GM21390 (cell line): ENCODE measurements around the gene MYOCD.

Source experiments
- ATAC-seq: cut with Tn5 transposase; IDR thresholded peaks from one replicate; pipeline ENCODE4 v1.9.1; 2021; ENCODE audit not compliant: unreplicated experiment

Gene MYOCD

DNA sequence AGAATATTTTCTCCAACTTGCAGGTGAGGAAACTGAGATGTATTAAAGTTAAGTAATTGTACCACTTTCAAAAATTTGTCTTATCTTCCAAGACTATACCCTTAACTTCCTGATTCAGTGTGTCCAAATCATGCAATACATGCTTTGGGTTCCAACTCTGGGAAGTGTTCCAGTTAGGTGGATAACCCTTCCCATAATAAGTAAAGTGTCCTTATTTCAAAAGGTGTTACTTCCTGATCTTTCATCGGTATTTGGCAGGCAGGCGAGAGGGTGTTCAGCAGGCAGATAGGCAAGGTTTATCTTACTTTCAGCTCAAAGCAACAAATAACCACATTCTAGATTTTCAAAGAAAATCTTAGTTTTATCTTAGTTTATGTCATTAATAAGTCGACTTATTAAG is 77.4 kb downstream of the MYOCD start:
- no peak for ATAC-seq

GRCh38 chr17:12744298-12744697 is 78.6 kb downstream of the MYOCD start:
- ATAC-seq = no peak

- ATAC-seq = no peak
Observed at GRCh38 chr17:12744786-12745185, 79.1 kb downstream of the MYOCD start.

- ATAC-seq = no peak
Observed at GRCh38 chr17:12745486-12745885, 79.8 kb downstream of the MYOCD start.

- no peak for ATAC-seq
Observed at GRCh38 chr17:12756786-12757185, 91.1 kb downstream of the MYOCD start.

GRCh38 chr17:12759090-12759489 is 93.4 kb downstream of the MYOCD start:
- ATAC-seq = no peak

GRCh38 chr17:12765548-12765947 is 99.9 kb downstream of the MYOCD start:
- no peak for ATAC-seq

DNA sequence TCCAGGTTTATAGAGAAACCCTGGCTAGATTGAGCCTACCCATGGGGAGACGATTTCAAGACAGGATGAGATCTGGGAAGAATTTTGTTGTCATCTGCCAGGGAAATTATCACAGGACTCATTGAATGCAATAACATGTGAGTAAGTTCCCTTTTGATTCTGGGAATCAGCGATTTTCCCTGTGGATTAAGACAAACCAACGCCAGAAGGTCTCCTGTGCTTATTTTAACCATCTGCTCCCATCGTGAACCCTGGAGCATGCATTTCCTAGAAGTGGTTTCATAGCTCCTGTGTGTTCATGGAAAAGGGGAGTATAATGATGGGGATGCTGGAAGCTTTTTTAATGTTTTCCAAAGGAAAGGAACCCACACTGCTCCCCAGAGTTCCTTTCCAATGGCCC is 102.6 kb downstream of the MYOCD start:
- no peak for ATAC-seq

GRCh38 chr17:12769981-12770380 is 104.3 kb downstream of the MYOCD start:
- ATAC-seq = no peak

GRCh38 chr17:12773153-12773552 is 107.5 kb downstream of the MYOCD start:
- ATAC-seq = no peak

GRCh38 chr17:12789075-12789480 is 123.4 kb downstream of the MYOCD start:
- ATAC-seq = peak; percentile 90

GRCh38 chr17:12789481-12790248 is 124.0 kb downstream of the MYOCD start, which contains the start of gene ARHGAP44:
TSS of gene ARHGAP44 (plus strand) at chr17:12789498. CDS start at chr17:12789839, 341 bp downstream.
- ATAC-seq = peak; percentile 77

DNA sequence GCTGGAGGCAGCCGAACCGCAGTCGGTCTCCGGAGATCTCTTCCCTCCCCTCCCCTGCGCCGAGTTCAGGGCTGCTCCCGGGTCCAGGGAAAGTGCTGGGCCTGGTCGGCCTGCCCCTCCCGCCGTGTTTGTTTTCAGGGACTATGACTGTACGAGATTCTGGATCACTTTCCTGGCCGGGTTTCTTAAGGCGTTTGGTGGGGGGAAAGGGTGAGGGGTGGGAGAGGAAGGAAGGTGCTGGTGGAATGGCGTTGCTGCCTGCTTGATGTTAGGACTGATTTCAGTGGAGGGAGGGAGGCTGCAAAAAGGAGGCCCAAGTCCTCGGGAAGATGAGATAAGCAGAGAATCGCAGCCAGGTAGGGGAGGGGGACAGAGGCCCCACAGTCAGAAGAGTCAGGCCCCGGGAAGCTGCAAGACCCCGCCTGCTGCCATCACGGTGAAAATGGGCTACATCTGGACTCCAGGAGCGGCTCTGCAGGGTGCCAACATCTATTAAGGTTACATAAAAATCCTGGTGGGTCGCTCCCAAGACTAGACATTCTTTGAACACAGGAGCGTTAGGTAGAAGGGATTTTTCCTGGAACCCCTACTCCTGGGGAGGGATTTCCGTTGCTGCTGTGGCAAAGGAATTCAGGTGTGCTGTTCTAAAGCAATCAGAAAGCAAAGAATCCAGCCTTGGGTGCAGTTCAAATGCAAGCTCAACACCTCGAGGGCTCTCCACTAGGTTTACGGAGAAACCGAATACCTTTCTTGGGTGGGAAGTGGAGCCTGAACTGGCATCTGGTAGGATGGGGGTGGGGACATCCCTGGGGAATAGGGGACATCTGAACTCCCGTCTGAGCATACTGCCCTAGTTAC is 124.8 kb downstream of the MYOCD start:
- ATAC-seq = no peak

GRCh38 chr17:12794919-12795532 is 129.3 kb downstream of the MYOCD start:
- no peak for ATAC-seq

- ATAC-seq = no peak
Observed at GRCh38 chr17:12800855-12801365, 135.2 kb downstream of the MYOCD start.

DNA sequence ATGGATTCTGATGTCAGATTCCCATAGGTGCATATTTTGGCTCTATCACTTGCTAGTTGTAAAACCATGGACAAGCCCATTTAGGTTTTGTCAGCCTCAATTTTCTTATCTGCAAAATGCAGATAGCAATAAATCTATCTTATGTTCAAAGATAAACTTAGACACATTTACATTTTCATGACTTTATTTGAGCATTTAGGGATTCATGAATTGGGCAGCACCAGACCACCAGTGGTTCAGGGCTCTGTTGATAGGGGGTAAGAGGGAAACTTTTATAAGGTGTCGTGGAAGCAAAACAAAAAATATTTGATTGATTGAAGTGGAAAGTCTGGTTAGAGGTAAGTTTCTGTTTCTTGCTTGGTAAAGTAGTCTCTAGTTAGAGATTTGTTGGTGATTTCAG is 140.9 kb downstream of the MYOCD start:
- ATAC-seq = no peak

DNA sequence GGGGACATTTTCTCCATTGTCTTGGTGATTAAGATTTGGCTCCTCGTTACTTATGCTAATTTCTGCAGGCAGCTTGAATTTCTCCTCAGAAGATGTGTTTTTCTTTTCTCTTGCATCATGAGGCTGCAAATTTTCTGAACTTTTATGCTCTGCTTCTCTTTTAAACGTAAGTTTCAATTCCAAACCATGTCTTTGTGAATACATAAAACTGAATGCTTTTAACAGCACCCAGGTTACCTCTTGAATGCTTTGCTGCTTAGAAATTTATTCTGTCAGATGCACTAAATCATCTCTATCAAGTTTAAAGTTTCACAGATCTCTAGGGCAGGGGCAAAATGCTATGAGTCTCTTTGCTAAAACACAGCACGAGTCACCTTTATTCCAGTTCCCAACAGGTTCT is 143.0 kb downstream of the MYOCD start:
- no peak for ATAC-seq

DNA sequence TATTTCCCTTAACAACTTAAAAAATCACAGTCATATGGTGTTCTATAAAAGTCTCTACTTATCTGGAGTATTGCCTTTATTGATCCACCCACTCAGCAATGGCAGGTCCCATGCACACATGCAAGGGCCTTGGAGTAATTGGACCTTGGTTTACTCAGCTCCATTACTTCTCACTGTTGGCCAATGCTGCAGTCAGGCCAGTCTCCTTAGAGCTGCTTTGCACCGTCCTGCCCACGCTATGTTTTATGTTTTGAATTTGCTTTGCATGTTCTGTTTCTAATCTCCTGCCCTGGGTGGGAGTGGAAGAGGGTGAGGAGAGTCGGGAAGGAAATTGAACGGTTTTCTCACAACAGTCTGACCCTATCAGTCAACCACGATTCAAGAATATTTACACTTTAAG is 147.2 kb downstream of the MYOCD start:
- no peak for ATAC-seq

DNA sequence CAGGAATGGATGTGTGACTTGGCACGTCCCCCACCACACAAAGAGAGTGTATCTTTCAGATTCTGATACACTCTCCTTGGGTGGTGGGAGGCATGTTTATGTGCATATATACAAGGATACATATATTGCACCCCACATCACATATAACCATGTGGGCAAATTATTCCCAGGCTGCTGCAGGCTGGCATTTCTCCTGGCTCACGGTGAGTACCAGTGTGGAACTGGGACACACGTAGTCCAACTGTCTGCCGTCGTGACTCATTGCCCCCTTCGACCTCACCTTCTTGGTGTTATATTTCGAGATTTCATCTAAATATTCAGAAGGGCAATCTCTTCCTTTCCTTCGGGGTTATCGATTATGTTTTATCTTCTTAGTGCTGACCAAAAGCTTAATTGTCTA is 148.0 kb downstream of the MYOCD start:
- ATAC-seq = no peak

- no peak for ATAC-seq
Observed at GRCh38 chr17:12814718-12815117, 149.0 kb downstream of the MYOCD start.

DNA sequence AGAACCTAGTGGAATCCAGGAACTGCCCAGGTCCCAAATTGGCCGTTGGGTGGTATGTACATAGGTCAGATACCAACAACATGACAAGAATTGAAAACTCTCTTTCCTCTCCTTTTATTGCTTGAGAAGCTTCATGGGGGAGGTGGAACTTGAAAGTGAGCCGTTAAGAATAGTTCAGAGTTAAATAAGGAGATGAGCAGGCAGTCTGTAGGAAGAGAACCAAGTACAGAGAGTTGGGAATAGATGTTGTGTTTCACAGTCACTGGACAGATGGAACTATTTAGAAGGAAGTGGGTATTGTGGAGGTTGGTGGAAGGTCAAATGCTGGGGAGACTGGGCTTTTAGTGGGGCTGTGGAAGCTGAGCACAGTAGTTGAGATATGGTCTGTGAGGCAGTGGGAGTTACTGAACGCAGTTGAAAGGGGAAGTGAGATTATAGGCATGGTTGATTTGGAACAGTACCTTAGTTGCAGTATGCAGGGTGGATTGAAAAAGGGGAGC is 150.0 kb downstream of the MYOCD start:
- peak; percentile 100 for ATAC-seq
